ENCODE data around the gene UNG. TPM values are rescaled to one million over a fixed set of nuclear protein-coding genes. Genes with fewer than 3 reads are reported as not detected.

Gene UNG
- total and polyA plus RNA-seq, 4 donors, result 7.4 to 17.6 (median 8.8) TPM

DNA sequence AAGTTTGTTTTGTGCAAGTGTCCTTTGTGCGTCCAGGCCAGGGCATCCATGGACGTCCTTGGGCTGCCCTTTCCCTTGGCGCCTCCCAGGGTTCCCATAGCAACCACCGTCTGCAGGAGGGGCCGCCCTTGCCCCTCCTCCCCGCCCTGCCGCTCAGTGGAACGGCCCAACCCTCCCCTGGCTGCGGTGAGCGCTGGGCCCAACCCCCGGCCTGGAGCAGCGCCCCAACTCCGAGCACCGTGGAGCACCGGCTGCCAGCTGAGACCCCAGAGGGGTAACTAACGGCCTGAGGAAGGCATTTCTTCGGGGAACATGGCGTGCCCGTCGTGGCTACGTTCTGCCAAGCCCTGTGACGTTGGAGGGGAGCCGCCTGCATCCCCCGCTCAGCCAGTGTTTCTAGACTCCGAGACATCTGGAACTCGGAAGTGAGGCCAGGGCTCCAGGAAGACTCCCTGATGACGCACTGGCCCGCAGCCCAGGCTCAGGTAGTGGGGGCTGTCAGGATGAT lies 13.6 kb downstream of the UNG start:
- Histone ChIP-seq H3K27ac (ENCODE audit: low read depth in 1 of 2, low read length in 2 of 2) (peak overlapping the region in 1 of 2 donors; percentile 25), H3K4me3 (ENCODE audit: low read length in 2 of 2) (peak overlapping the region; percentile 23 to 30), H3K27me3 (ENCODE audit: control insufficient read depth in 1 of 2, insufficient read depth in 2 of 2, low read length in 1 of 2) (no peaks in the 10 kb centered on the region), H3K36me3 (ENCODE audit: control insufficient read depth in 1 of 2, insufficient read depth in 2 of 2, low read length in 1 of 2) (peaks cover 0 to 5% of the 10 kb centered on the region in 2 donors), H3K4me1 (ENCODE audit: control insufficient read depth in 1 of 2, insufficient read depth in 2 of 2, low read length in 2 of 2) (no peaks in the 10 kb centered on the region), H3K9me3 (ENCODE audit: control insufficient read depth, low read length) (no peaks in the 10 kb centered on the region)
- DNase-seq (peak; percentile 94 to 96), ATAC-seq (ENCODE audit: low FRiP score) (peak; percentile 96)
- intact Hi-C loops (cut with DNase I), result loop anchor here (5.0 to 10.0 kb wide), 3 partner anchors 36 to 274 kb away; no protein-coding TSS in a partner anchor
- 3 to 8% methylated on average over 28 of the region's 28 CpGs for WGBS, 2 donors

DNA sequence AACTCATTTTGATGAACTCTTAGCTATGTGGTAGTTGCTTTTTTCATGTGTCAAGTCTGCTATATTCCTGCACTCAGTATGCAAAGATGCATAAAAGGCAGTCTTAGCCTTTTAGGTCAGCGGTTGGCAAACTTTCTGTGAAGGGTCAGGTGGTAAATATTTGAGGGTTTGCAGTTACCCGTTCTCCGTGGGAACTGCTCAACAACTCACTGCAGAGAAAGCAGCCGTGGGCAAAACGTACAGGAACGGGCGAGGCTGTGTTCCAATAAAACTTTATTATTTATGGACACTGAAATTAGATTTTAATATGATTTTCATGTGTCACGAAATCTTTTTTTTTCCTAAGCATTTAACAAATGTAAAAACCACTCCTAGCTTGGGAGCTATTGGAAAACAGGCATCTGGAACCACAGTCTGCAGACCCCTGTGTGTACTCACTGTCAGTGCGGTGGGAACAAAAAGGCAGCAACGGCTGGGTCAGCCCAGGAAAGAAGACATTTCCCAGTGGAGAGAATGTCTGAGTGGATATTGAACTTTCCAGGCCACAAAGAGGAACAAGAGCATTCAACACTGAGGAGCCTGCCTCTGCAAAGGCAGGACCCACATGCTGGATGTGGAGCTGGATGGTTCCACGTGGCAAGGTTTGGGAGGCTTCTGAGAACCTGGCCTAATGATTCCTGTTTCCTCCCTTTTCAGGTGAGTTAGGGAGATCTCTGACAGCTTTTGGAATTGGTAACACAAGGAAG lies 15.5 kb downstream of the UNG start:
- no peaks in the 10 kb centered on the region for H3K4me1 ChIP-seq (ENCODE audit: control insufficient read depth in 1 of 2, insufficient read depth in 2 of 2, low read length in 2 of 2)
- H3K36me3 ChIP-seq (ENCODE audit: control insufficient read depth in 1 of 2, insufficient read depth in 2 of 2, low read length in 1 of 2), result peaks cover 0 to 3% of the 10 kb centered on the region in 2 donors
- H3K9me3 ChIP-seq (ENCODE audit: control insufficient read depth, low read length), result no peaks in the 10 kb centered on the region
- DNase-seq (no peak), ATAC-seq (ENCODE audit: low FRiP score) (no peak)
- intact Hi-C loops (cut with DNase I), result loop anchor here (5.0 to 10.0 kb wide), 3 partner anchors 34 to 272 kb away; no protein-coding TSS in a partner anchor
- WGBS, 2 donors, result 81 to 82% methylated on average over 11 of the region's 11 CpGs
- no peak overlapping the region for H3K4me3 ChIP-seq (ENCODE audit: low read length in 2 of 2)
- no peak overlapping the region for H3K27ac ChIP-seq (ENCODE audit: low read depth in 1 of 2, low read length in 2 of 2)
- H3K27me3 ChIP-seq (ENCODE audit: control insufficient read depth in 1 of 2, insufficient read depth in 2 of 2, low read length in 1 of 2), result no peaks in the 10 kb centered on the region

DNA sequence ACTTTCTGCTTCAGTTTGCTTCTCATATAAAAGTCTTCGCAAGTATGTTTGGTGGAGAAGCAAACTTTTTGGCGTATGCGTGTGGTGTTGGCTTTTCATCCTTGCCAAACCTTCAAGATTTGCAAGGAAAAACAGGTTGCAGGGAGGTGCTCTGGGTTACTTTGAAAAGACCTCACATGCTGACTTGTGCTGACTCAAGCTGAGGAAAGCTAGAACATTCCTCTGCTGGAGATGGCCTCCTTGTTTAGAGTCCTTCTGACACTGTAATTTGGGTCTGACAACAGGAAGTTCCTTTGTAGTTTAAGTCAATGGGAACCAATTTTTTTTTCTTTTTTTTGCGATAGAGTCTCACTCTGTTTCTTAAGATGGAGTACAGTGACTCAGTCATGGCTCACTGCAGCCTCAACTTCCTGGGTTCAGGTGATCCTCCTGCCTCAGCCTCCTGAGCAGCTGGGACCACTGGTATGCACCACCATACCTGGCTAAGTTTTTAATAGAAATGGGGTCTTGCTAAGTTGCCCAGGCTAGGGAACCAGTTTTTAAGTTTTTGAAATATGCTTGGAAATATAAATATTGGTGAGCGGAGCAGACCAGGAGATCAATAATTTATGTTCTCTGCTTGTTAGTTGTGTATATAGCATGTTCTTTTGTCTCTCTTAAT lies 16.4 kb downstream of the UNG start:
- Histone ChIP-seq H3K4me3 (ENCODE audit: low read length in 2 of 2) (no peak overlapping the region), H3K36me3 (ENCODE audit: control insufficient read depth in 1 of 2, insufficient read depth in 2 of 2, low read length in 1 of 2) (peaks cover 0 to 3% of the 10 kb centered on the region in 2 donors), H3K4me1 (ENCODE audit: control insufficient read depth in 1 of 2, insufficient read depth in 2 of 2, low read length in 2 of 2) (no peaks in the 10 kb centered on the region), H3K27ac (ENCODE audit: low read depth in 1 of 2, low read length in 2 of 2) (no peak overlapping the region), H3K27me3 (ENCODE audit: control insufficient read depth in 1 of 2, insufficient read depth in 2 of 2, low read length in 1 of 2) (no peaks in the 10 kb centered on the region), H3K9me3 (ENCODE audit: control insufficient read depth, low read length) (no peaks in the 10 kb centered on the region)
- intact Hi-C loops (cut with DNase I), result loop anchor here (5.0 to 10.0 kb wide), 3 partner anchors 34 to 271 kb away; no protein-coding TSS in a partner anchor
- no peak for DNase-seq
- no peak for ATAC-seq (ENCODE audit: low FRiP score)
- 83 to 86% methylated on average over 5 of the region's 5 CpGs for WGBS, 2 donors

DNA sequence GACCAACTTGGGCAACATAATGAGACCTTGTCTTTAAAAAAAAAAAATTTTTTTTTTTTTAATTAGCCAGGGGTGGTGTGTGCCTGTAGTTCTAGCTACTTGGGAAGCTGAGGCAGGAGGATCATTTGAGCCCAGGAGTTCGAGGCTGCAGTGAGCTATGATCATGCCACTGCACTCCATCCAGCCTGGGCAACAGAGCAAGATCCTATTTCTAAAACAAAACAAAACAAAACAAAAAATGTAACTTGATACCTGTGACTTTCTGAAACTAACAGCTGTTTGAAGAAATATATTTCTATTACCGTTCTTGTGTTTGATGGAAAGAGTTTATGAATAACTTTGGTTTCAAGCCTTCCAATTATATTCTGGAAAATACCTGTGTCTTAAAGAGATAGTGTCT lies 17.2 kb downstream of the UNG start:
- Histone ChIP-seq H3K4me1 (ENCODE audit: control insufficient read depth in 1 of 2, insufficient read depth in 2 of 2, low read length in 2 of 2) (no peaks in the 10 kb centered on the region), H3K9me3 (ENCODE audit: control insufficient read depth, low read length) (no peaks in the 10 kb centered on the region), H3K36me3 (ENCODE audit: control insufficient read depth in 1 of 2, insufficient read depth in 2 of 2, low read length in 1 of 2) (peaks cover 0 to 2% of the 10 kb centered on the region in 2 donors), H3K27me3 (ENCODE audit: control insufficient read depth in 1 of 2, insufficient read depth in 2 of 2, low read length in 1 of 2) (no peaks in the 10 kb centered on the region), H3K27ac (ENCODE audit: low read depth in 1 of 2, low read length in 2 of 2) (no peak overlapping the region), H3K4me3 (ENCODE audit: low read length in 2 of 2) (no peak overlapping the region)
- WGBS, 2 donors, result 50 to 60% methylated on average over 2 of the region's 2 CpGs
- DNase-seq (no peak), ATAC-seq (ENCODE audit: low FRiP score) (no peak)
- intact Hi-C loops (cut with DNase I), result loop anchor here (5.0 to 10.0 kb wide), 3 partner anchors 33 to 270 kb away; no protein-coding TSS in a partner anchor

DNA sequence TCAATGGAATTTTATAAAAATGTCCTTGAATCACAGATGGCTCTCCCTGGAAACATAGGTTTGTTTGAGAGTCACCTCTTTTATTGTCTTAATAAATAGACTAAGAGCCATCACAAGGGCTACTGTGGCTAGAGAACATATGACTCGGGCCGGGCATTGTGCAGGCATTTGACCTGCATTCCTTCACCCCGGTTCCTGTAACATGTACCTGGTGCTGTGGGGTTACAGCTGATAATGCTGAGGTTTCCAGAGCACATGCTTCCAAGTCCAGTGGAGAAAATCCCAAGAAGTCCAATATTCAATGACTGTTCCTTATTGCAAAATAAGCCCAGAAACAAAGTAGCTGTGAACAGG lies 18.0 kb downstream of the UNG start:
- DNase-seq (no peak), ATAC-seq (ENCODE audit: low FRiP score) (no peak)
- intact Hi-C loops (cut with DNase I), result loop anchor here in 1 of 2 donors (10.0 kb wide), 1 partner anchor 269 kb away; no protein-coding TSS in a partner anchor
- H3K36me3 ChIP-seq (ENCODE audit: control insufficient read depth in 1 of 2, insufficient read depth in 2 of 2, low read length in 1 of 2), result no peaks in the 10 kb centered on the region
- WGBS, 2 donors, result 88 to 93% methylated on average over 3 of the region's 3 CpGs
- no peak overlapping the region for H3K27ac ChIP-seq (ENCODE audit: low read depth in 1 of 2, low read length in 2 of 2)
- H3K4me1 ChIP-seq (ENCODE audit: control insufficient read depth in 1 of 2, insufficient read depth in 2 of 2, low read length in 2 of 2), result no peaks in the 10 kb centered on the region
- no peaks in the 10 kb centered on the region for H3K27me3 ChIP-seq (ENCODE audit: control insufficient read depth in 1 of 2, insufficient read depth in 2 of 2, low read length in 1 of 2)
- no peaks in the 10 kb centered on the region for H3K9me3 ChIP-seq (ENCODE audit: control insufficient read depth, low read length)
- no peak overlapping the region for H3K4me3 ChIP-seq (ENCODE audit: low read length in 2 of 2)

DNA sequence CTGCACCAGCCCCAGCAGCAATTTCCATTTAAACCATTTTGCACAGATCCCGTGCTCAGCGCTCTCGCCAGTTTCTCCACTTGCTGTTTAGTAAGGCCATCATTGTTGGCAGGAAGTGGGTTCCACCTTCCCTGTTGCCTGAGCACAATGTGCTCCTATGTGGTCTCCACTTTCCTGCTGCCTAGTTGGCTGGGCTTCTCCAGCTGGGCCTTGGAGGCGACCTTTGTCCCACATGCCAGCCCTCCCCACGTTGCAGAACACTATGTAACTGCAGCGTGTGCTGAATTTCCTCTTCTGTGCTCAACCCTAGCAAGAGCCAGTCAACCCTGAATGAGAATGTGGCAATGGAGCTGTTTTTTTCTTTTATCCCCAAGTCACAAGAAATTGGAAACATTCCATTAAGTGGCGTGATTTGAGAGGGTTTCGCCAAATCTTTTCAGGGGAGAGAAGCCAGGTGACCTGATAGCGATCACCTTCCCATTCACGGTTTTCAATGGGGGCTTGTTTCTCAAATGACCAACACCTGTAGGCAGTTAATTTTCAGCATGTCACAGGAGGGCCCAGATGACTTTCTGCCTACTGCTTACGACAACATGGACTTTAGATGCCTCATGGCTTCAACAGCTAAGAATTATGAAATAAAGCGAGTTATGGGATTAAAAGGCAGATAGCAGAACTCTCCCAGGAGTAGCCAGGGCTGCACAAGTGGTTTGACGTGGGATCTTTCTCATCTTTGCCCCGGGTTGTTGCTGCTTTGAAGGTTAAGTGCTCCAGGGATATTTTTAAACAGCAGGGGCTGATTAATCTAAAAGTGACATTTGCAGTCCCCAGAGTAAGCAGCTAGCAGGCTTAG lies 18.6 kb downstream of the UNG start, which contains the start of gene ACACB:
Gene ACACB (plus strand): TSS at position 830 of the 853 bp plus-strand sequence. CDS start 22,819 bp downstream, outside the sequence.
- Histone ChIP-seq H3K36me3 (ENCODE audit: control insufficient read depth in 1 of 2, insufficient read depth in 2 of 2, low read length in 1 of 2) (no peaks in the 10 kb centered on the region), H3K27ac (ENCODE audit: low read depth in 1 of 2, low read length in 2 of 2) (no peak within 1 kb of the TSS), H3K4me1 (ENCODE audit: control insufficient read depth in 1 of 2, insufficient read depth in 2 of 2, low read length in 2 of 2) (no peaks in the 10 kb centered on the region), H3K9me3 (ENCODE audit: control insufficient read depth, low read length) (no peaks in the 10 kb centered on the region), H3K27me3 (ENCODE audit: control insufficient read depth in 1 of 2, insufficient read depth in 2 of 2, low read length in 1 of 2) (no peaks in the 10 kb centered on the region), H3K4me3 (ENCODE audit: low read length in 2 of 2) (no peak within 1 kb of the TSS)
- intact Hi-C loops (cut with DNase I), result loop anchor here in 1 of 2 donors (10.0 kb wide), 1 partner anchor 269 kb away; no protein-coding TSS in a partner anchor
- ATAC-seq (ENCODE audit: low FRiP score), result no peak
- DNase-seq, result no peak
- 59 to 61% methylated on average over 14 of the region's 14 CpGs for WGBS, 2 donors

DNA sequence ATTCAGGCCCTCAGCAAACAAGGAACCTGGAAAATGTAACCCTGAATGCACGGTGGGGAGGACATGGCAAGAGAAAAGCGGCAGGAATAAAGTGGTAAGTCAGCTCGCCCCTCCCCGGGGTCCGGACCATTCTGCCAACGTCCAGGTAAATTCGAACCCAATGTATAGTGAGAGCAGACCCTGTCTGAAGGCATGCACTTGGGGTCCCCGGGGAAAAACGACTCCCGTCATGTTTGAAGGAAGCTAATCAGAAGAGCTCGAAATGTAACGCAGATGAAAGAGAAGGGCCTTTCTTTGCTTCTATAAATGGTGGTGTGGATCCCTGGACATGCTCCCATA lies 19.2 kb downstream of the UNG start:
- Histone ChIP-seq H3K27ac (ENCODE audit: low read depth in 1 of 2, low read length in 2 of 2) (no peak overlapping the region), H3K9me3 (ENCODE audit: control insufficient read depth, low read length) (no peaks in the 10 kb centered on the region), H3K4me1 (ENCODE audit: control insufficient read depth in 1 of 2, insufficient read depth in 2 of 2, low read length in 2 of 2) (no peaks in the 10 kb centered on the region), H3K27me3 (ENCODE audit: control insufficient read depth in 1 of 2, insufficient read depth in 2 of 2, low read length in 1 of 2) (no peaks in the 10 kb centered on the region), H3K4me3 (ENCODE audit: low read length in 2 of 2) (no peak overlapping the region), H3K36me3 (ENCODE audit: control insufficient read depth in 1 of 2, insufficient read depth in 2 of 2, low read length in 1 of 2) (no peaks in the 10 kb centered on the region)
- DNase-seq (no peak), ATAC-seq (ENCODE audit: low FRiP score) (no peak)
- intact Hi-C loops (cut with DNase I), result loop anchor here in 1 of 2 donors (10.0 kb wide), 1 partner anchor 268 kb away; no protein-coding TSS in a partner anchor
- WGBS, 2 donors, result 44 to 46% methylated on average over 12 of the region's 12 CpGs

DNA sequence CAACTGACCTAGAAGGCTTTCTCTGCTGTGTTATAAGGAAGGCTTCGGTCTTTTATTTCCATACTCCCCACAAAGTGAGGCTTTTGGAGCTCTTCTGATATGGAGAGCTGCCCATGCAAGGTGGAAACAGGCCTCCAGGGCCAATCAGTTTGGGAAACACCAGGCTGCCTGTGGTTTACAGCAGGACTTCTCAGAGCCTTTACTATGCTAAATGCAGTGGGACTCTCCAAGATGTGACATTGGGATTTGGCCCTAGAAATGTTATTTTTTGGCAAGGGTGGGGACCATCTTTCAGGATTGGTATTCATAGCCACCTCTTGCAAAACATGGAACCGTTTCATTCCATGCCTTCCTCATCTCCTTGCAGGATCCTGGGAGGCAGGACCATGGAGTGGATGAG lies 22.7 kb downstream of the UNG start:
- H3K27ac ChIP-seq (ENCODE audit: low read depth in 1 of 2, low read length in 2 of 2), result no peak overlapping the region
- no peak overlapping the region for H3K4me3 ChIP-seq (ENCODE audit: low read length in 2 of 2)
- H3K27me3 ChIP-seq (ENCODE audit: control insufficient read depth in 1 of 2, insufficient read depth in 2 of 2, low read length in 1 of 2), result no peaks in the 10 kb centered on the region
- no peaks in the 10 kb centered on the region for H3K9me3 ChIP-seq (ENCODE audit: control insufficient read depth, low read length)
- ATAC-seq (ENCODE audit: low FRiP score), result no peak
- H3K36me3 ChIP-seq (ENCODE audit: control insufficient read depth in 1 of 2, insufficient read depth in 2 of 2, low read length in 1 of 2), result no peaks in the 10 kb centered on the region
- WGBS, 2 donors, result 67 to 70% methylated on average over 2 of the region's 2 CpGs
- intact Hi-C loops (cut with DNase I), result no loop called here
- H3K4me1 ChIP-seq (ENCODE audit: control insufficient read depth in 1 of 2, insufficient read depth in 2 of 2, low read length in 2 of 2), result no peaks in the 10 kb centered on the region
- DNase-seq, result no peak

Measured in aorta (tissue), 5 donors.